NCI-H345 (cell line): ENCODE data around the gene KLF17.

ENCODE experiments used
- DNase-seq: peaks from one replicate; lab custom pipeline; 2025; lab: John Stamatoyannopoulos, UW

The KLF17 gene

GRCh38 chr1:44154049-44154448 lies 35.4 kb downstream of the KLF17 start:
- DNase-seq = no peak

DNA sequence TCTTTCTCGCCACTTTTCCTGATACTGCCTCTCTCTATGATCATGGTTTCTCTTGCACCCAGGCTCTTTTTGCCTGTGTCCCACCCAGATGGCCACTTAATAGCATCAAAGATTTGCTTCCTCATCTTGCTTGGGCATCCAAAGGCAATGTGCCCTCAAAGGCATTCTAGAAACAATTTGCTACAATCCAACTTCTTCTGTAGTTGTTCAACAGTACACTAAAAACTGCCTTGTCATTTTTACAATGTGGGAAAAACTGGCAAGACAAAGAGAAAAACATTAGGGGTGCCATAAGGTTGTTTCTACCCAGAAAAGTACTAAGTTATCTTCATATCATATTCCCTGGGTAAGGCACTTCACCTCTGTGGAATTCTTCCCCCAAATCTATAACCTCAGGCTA lies 39.3 kb downstream of the KLF17 start:
- no peak for DNase-seq

DNA sequence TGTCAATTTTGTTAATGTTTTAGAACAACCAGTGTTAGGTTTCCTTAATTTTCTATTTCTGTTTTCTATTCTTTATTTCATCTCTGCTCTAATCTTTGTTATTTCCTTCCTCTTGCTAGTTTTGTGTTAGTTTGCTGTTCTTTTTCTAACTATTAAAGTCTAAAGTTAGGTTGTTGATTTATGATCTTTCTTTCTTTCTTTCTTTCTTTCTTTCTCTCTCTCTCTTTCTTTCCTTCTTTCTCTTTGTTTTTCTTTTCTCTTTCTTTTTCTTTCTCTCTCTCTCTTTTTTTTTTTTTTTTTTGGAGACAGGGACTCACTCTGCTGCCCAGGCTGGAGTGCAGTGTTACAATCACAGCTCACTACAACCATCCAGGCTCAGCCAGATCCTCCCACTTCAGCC lies 40.2 kb downstream of the KLF17 start:
- no peak for DNase-seq

- DNase-seq = no peak
These were observed 42.9 kb downstream of the KLF17 start for GRCh38 chr1:44161546-44161945.

- DNase-seq = no peak
These were observed 50.0 kb downstream of the KLF17 start for GRCh38 chr1:44168520-44169098.

DNA sequence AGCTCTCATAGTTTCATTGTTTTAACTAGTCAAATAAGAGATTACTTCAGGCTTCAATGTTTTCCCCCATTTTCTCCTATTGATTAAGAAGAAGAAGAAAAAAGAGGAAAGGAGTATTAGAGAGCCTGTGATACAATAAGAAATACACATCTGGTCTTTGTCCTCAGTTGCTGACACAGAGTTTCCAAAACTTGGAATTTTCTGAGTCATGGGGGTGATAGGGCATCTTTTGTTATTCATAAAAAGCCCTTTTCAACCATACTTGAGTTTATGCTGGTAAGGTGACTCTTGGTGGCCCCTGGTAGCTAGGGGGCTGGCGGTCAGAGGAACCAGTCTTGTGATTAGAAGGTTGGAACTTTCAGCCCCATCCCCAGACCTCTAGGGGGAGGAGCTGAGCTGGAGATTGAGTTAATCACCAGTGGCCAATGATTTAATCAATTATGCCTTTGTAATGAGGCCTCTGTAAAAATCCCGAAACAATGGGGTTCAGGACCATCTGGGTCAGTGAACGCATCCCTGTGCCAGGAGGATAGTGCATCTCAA lies 51.7 kb downstream of the KLF17 start:
- DNase-seq = no peak

DNA sequence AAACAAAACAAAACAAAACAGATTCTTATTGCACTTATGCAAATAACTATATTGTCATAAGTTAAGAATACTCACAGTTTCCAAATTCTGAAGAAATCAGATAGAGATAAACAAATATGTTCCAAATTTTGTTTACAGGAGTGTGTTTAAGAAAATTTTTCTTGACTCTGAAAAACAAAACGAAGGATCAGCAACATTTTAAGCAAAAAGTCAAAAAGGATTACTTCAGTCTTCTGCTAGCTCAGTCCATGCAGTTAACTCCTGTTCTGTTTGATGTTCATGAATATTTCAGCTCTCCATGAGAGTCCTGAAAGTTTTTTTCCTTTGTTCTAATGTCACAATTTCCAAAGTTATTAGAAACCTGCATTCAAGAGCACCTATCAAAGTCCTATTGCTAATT lies 56.0 kb downstream of the KLF17 start:
- DNase-seq = no peak
